SU-DHL-6 (cell line): ENCODE data around the gene KLHDC7B.

ENCODE experiments used
- EZH2phosphoT487 ChIP-seq: fragments of 200-600 bp; sonication (generic), shearing (Covaris generic); conservative IDR thresholded peaks from 2 replicates; pipeline ENCODE4 v1.6.1; 2018; ENCODE audit warnings: mild to moderate bottlenecking, antibody characterized with exemption, low read length, moderate library complexity, mixed read lengths
- TF ChIP-seq, protein P1 (sequence below): fragments of 200-600 bp; sonication (generic); IDR thresholded peaks from one replicate; pipeline ENCODE4 v1.5.1; 2017; ENCODE audit warnings: antibody characterized with exemption, mild to moderate bottlenecking, low read length, moderate library complexity; ENCODE audit not compliant: insufficient read depth, poor library complexity, severe bottlenecking

DNA sequence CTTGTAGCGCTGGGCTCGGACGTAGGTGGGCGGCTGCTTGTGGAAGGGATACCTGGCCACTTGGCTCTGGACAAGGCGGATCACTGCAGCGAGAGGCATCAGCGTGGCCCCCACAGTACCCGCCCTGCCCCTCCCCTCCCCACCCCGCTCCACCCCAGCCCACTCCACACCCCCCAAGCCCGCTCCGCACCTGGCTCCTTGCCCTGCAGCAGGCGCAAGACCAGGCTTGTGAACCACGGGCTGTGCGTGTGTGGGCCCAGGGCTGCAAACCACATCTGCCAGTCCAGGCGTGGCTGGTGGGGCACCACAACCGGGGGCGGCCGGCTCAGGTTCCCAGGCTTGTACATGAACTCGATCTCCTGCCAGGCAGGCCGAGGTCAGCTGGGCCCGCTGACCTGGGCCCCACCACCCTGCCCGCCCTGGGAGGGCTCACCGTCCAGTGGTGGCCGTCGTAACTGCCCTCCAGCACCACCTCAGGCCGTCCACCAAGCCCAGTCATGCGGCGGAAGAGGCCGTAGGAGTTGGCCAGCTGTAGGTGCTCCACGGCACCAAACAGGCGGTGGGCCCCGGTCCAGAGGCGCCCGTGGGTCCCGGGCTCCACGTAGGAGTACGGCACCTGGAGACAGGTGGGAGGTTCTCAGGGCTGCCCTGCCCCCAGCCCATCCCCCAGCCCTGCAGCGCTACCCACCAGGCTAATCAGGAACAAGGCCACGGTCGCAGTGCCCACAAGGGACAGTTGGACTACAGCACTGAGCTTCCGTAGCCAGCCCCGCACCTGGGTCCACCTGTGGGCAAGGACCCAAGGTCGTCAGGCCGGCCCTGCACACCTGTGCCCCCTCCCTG, 41.1 kb upstream of the KLHDC7B start:
- TF ChIP-seq, protein P1, sequence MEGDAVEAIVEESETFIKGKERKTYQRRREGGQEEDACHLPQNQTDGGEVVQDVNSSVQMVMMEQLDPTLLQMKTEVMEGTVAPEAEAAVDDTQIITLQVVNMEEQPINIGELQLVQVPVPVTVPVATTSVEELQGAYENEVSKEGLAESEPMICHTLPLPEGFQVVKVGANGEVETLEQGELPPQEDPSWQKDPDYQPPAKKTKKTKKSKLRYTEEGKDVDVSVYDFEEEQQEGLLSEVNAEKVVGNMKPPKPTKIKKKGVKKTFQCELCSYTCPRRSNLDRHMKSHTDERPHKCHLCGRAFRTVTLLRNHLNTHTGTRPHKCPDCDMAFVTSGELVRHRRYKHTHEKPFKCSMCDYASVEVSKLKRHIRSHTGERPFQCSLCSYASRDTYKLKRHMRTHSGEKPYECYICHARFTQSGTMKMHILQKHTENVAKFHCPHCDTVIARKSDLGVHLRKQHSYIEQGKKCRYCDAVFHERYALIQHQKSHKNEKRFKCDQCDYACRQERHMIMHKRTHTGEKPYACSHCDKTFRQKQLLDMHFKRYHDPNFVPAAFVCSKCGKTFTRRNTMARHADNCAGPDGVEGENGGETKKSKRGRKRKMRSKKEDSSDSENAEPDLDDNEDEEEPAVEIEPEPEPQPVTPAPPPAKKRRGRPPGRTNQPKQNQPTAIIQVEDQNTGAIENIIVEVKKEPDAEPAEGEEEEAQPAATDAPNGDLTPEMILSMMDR: no peak
- no peak for TF ChIP-seq EZH2phosphoT487
